GM12801 (cell line): Measurements from ENCODE around the gene ACTRT2.

Experiments used
- TF ChIP-seq, protein P1 (sequence below): IDR thresholded peaks from one replicate; pipeline ENCODE4 v1.5.1; 2011; ENCODE audit warnings: control low read depth; ENCODE audit not compliant: insufficient read length; ENCODE audit errors: extremely low read depth

Gene ACTRT2

GRCh38 chr1:2975466-2976179 is 45.6 kb upstream of the ACTRT2 start:
- TF ChIP-seq, protein P1, sequence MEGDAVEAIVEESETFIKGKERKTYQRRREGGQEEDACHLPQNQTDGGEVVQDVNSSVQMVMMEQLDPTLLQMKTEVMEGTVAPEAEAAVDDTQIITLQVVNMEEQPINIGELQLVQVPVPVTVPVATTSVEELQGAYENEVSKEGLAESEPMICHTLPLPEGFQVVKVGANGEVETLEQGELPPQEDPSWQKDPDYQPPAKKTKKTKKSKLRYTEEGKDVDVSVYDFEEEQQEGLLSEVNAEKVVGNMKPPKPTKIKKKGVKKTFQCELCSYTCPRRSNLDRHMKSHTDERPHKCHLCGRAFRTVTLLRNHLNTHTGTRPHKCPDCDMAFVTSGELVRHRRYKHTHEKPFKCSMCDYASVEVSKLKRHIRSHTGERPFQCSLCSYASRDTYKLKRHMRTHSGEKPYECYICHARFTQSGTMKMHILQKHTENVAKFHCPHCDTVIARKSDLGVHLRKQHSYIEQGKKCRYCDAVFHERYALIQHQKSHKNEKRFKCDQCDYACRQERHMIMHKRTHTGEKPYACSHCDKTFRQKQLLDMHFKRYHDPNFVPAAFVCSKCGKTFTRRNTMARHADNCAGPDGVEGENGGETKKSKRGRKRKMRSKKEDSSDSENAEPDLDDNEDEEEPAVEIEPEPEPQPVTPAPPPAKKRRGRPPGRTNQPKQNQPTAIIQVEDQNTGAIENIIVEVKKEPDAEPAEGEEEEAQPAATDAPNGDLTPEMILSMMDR, result no peak

- TF ChIP-seq, protein P1, result no peak
Observed at GRCh38 chr1:2976180-2976562, 45.1 kb upstream of the ACTRT2 start.

DNA sequence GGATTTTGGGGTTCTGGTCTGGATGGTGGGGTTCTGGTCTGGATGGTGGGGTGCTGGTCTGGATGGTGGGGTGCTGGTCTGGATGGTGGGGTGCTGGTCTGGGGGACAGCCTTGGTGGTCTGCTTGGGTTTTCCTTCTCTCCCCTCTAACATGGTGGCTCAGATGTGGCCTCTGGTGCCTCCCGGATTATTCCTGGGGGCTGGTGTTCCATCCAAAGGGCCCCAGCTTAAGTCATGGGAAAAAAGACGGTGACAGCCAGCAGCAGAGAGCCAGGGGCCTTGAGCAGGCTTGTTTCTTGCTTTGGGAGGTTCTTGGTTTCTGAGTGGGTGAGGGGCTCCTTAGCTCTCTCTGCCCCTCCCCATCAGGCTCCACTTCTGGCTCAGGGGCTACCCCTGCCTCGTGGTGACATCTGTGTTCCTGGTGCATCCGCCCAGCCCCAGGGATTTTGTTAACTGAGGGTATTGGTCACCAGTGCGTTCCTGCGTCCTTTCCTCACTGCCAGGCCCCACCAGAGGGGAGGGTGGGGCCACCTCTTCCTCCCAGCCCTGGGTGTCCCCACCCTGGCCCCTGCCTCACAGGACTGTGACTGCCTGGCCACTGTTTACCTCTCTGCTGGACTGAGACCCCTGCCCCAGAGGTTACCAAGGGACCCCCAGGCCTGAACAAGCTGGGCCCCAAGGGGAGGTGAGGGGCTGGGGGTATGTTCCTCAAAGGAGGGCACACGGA is 43.2 kb upstream of the ACTRT2 start:
- TF ChIP-seq, protein P1, result no peak

DNA sequence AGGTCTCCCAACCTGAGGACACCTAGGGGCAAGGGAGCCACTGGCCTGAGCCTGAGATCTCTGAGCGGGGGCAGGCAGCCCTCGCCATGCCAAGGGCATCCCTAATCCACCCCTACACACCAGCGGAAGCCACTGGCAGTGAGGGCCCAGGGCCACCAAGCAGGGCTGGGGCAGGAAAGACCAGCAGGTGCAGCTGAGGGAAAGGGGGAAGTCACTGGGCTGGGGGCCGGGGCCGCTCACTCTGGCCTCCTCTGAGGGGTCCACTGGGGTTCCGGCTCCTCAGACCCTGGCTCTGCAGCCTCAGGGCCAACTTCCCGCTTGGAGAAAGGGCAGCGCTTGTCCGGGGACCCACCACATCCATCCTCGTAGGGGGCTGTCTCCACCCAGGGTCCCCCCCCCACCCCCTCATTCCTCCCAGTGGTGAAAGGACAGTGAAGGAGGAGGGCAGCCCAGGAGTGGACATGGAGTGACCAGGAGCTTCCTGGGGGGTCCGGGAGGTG is 42.5 kb upstream of the ACTRT2 start:
- TF ChIP-seq, protein P1, result no peak

DNA sequence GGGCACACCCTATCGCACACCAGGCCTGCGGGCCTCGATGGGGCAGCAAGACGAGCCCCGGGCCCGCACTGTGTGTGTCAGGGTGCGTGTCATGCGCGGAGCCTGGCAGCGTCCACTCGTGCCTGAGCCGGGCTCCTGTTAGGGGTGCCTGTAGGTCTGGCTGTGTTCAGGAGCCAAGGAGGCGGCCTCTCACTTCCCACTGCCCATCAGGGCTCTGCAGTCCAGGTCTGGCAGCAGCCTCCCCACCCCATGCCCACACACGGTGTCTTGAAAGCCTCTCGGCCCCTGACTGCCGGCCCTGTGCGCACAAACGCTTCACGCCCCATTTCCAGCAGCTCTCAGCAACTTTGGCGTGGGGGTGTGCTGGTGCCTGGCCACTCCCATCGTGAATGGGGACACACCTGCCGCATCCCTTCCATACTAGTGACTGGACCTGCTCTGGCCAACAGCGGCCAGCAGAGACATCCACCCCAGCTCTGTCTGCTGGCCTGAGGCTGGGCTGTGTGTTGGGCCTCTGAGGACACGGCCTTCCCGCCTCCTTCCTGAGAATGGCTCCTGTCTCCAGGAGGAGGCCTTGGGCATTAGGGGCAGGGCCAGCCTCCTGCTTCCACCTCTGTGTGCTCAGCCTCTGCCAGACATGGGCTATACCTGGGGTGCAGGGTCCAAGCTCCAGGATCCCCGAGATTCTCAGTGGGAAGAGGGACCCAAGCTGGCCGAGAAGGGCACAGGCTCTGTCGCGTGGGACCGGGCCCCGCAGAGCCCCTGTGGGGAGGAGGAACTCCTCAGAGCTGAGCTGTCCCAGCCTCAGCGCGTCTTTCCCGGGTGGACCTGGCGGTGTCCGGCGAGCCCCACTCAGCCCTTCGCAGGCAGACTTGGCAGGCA is 41.8 kb upstream of the ACTRT2 start:
- TF ChIP-seq, protein P1, result no peak

- TF ChIP-seq, protein P1, result no peak
Observed at GRCh38 chr1:2980073-2980791, 41.0 kb upstream of the ACTRT2 start.
